CD14-positive monocyte (primary cell): Measurements from ENCODE around the gene MET. TPM values are rescaled to one million over a fixed set of nuclear protein-coding genes. Genes with fewer than 3 reads are reported as not detected.

ENCODE experiments used
- DNase-seq, 3 donors: peaks; one replicate each; pipeline ENCODE4 v3.0.0-alpha.2; 2011 to 2022
- H2AFZ ChIP-seq: 2 replicates; pipeline ENCODE4 v1.6.0; 2012; ENCODE audit warnings: mild to moderate bottlenecking, low read depth, low read length, inconsistent platforms; ENCODE audit not compliant: insufficient read depth, poor library complexity, severe bottlenecking
- H3K27ac ChIP-seq, 2 donors: 1 replicate in 1 of 2; 2 replicates in 1 of 2; pipeline ENCODE4 v1.5.1; 2012 to 2013; ENCODE audit warnings: low read length in 2 of 2, control low read depth in 1 of 2, inconsistent platforms in 1 of 2, low read depth in 1 of 2, mild to moderate bottlenecking in 1 of 2
- H3K27me3 ChIP-seq, 2 donors: one replicate each; pipeline versions ENCODE4 v1.6.0 to v1.6.1; 2011 to 2013; ENCODE audit warnings: low read length in 2 of 2; ENCODE audit not compliant: control insufficient read depth in 2 of 2, insufficient read depth in 2 of 2
- H3K36me3 ChIP-seq, 2 donors: replicated peaks in 1 of 2; 1 replicate in 1 of 2; 2 replicates in 1 of 2; pipeline versions ENCODE4 v1.5.1 to v1.6.1; 2012 to 2013; ENCODE audit warnings: low read length in 2 of 2, control low read depth in 1 of 2, inconsistent platforms in 1 of 2, mild to moderate bottlenecking in 1 of 2; ENCODE audit not compliant: insufficient read depth in 2 of 2, control insufficient read depth in 1 of 2
- H3K4me1 ChIP-seq, 2 donors: 1 replicate in 1 of 2; 2 replicates in 1 of 2; pipeline versions ENCODE4 v1.5.1 to v1.6.1; 2012 to 2013; ENCODE audit warnings: low read length in 2 of 2, control low read depth in 1 of 2, inconsistent platforms in 1 of 2, mild to moderate bottlenecking in 1 of 2, moderate library complexity in 1 of 2; ENCODE audit not compliant: insufficient read depth in 2 of 2, control insufficient read depth in 1 of 2
- H3K4me2 ChIP-seq: replicated peaks from 2 replicates; pipeline ENCODE3; 2012; ENCODE audit warnings: low read length, moderate library complexity, mild to moderate bottlenecking; ENCODE audit not compliant: poor library complexity, severe bottlenecking; ENCODE audit errors: extremely low read depth
- H3K4me3 ChIP-seq, 3 experiments: fragments of 200-600 bp in 1 of 3; sonication (generic) in 1 of 3; replicated peaks in 1 of 3; 1 replicate in 2 of 3; 2 replicates in 1 of 3; pipeline ENCODE4 v1.5.1; 2011 to 2013; ENCODE audit warnings: low read length in 3 of 3, mild to moderate bottlenecking in 3 of 3, control low read depth in 2 of 3, low read depth in 2 of 3, inconsistent platforms in 1 of 3, moderate library complexity in 1 of 3
- H3K79me2 ChIP-seq: 2 replicates; pipeline ENCODE4 v1.6.0; 2012; ENCODE audit warnings: mild to moderate bottlenecking, control low read depth, inconsistent platforms, low read length, moderate library complexity; ENCODE audit not compliant: insufficient read depth
- H3K9ac ChIP-seq: 2 replicates; pipeline ENCODE4 v1.6.0; 2017; ENCODE audit warnings: low read length, mild to moderate bottlenecking; ENCODE audit not compliant: insufficient read depth, poor library complexity, severe bottlenecking
- H3K9me3 ChIP-seq, 2 donors: replicated peaks in 1 of 2; 1 replicate in 1 of 2; 2 replicates in 1 of 2; pipeline versions ENCODE4 v1.5.1 to v1.6.1; 2012 to 2013; ENCODE audit warnings: low read length in 2 of 2, control low read depth in 1 of 2; ENCODE audit not compliant: control insufficient read depth in 1 of 2, insufficient read depth in 1 of 2
- H4K20me1 ChIP-seq: 2 replicates; pipeline ENCODE4 v1.6.0; 2012; ENCODE audit warnings: mild to moderate bottlenecking, low read length, control low read depth, moderate library complexity; ENCODE audit not compliant: insufficient read depth
- H3K27ac Mint-ChIP-seq, 7 donors: one replicate each; pipeline ENCODE4 v1.8.0; 2020; ENCODE audit warnings: mild to moderate bottlenecking in 7 of 7, mixed read lengths in 7 of 7, moderate library complexity in 6 of 7, inconsistent platforms in 2 of 7
- H3K27me3 Mint-ChIP-seq, 3 donors: one replicate each; pipeline ENCODE4 v1.8.0; 2021 to 2022; ENCODE audit warnings: low read depth in 3 of 3, mild to moderate bottlenecking in 3 of 3, mixed read lengths in 3 of 3, moderate library complexity in 3 of 3, inconsistent platforms in 1 of 3
- H3K36me3 Mint-ChIP-seq, 2 donors: one replicate each; pipeline ENCODE4 v1.8.0; 2020; ENCODE audit warnings: mixed read lengths in 2 of 2, inconsistent platforms in 1 of 2, mild to moderate bottlenecking in 1 of 2
- H3K4me1 Mint-ChIP-seq: one replicate; pipeline ENCODE4 v1.8.0; 2020; ENCODE audit warnings: mild to moderate bottlenecking, mixed read lengths
- H3K4me3 Mint-ChIP-seq, 2 donors: one replicate each; pipeline ENCODE4 v1.8.0; 2020; ENCODE audit warnings: mild to moderate bottlenecking in 2 of 2, mixed read lengths in 2 of 2, moderate library complexity in 1 of 2
- H3K9me3 Mint-ChIP-seq, 7 donors: one replicate each; pipeline ENCODE4 v1.8.0; 2020 to 2022; ENCODE audit warnings: mixed read lengths in 7 of 7, mild to moderate bottlenecking in 6 of 7, moderate library complexity in 6 of 7, inconsistent platforms in 2 of 7
- WGBS: methylation state at CpG from one replicate; pipeline ENCODE4 v1.1.5; 2013; ENCODE audit warnings: missing lambda C conversion rate; ENCODE audit not compliant: insufficient coverage; 5-methylcytosine and 5-hydroxymethylcytosine counted together
- intact Hi-C, 2 donors: fragments of 100-400 bp; cut with micrococcal nuclease; formaldehyde crosslinking; loops; one replicate each; pipeline versions ENCODE4 v1.15.0 to v1.15.1; 2023
- polyA plus RNA-seq, 3 donors: library from polyadenylated mRNA; depleted of rRNA in 1 of 3; unstranded in 2 of 3; stranded (reverse) in 1 of 3; fragments of 300-500 nt in 2 of 3; fragments of >200 nt in 1 of 3; fragmentation: Illumina TruSeq in 2 of 3; gene quantifications; 1 replicate in 2 of 3; 2 replicates in 1 of 3; pipeline ENCODE4 v1.2.3, GENCODE V29; 2012 to 2021
- TF ChIP-seq, protein P1 (sequence below): fragments of 200-600 bp; IDR thresholded peaks from one replicate; pipeline ENCODE4 v1.8.0; 2022; ENCODE audit warnings: antibody characterized with exemption, mild to moderate bottlenecking

MET gene
- polyA plus RNA-seq, 3 donors, result not detected

DNA sequence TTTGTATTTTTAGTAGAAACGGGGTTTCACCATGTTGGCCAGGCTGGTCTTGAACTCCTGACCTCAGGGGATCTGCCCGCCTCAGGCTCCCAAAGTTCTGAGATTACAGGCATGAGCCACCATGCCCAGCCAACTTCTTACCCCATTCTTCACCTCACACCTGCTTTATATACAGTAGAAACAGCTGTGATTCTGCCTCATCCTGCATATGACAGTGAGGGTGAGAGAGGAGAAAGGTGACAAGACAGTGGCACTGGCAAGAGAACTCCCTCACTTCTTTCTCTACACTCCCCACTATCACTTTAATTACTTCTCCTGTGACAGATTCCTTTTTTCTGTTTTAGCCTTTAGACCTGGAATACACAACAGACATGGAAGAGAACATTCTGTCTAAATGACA, 128.6 kb downstream of the MET start:
- Mint-ChIP-seq H3K27me3 (peaks cover 0 to 4% (median 1%) of the 10 kb centered on the region in 3 donors), H3K36me3 (no peaks in the 10 kb centered on the region), H3K27ac (peak overlapping the region in 2 of 7 donors; percentile 25 to 43), H3K4me1 (peaks cover 9% of the 10 kb centered on the region), H3K4me3 (no peak overlapping the region), H3K9me3 (no peaks in the 10 kb centered on the region)
- no peaks in the 10 kb centered on the region for H3K9me3 ChIP-seq
- no peak overlapping the region for H3K27ac ChIP-seq
- no peaks in the 10 kb centered on the region for H3K4me1 ChIP-seq
- no peaks in the 10 kb centered on the region for H3K79me2 ChIP-seq
- H2AFZ ChIP-seq, result no peak overlapping the region
- 100% methylated on average over 2 of the region's 2 CpGs for WGBS
- H3K4me3 ChIP-seq, result no peak overlapping the region
- TF ChIP-seq, protein P1, sequence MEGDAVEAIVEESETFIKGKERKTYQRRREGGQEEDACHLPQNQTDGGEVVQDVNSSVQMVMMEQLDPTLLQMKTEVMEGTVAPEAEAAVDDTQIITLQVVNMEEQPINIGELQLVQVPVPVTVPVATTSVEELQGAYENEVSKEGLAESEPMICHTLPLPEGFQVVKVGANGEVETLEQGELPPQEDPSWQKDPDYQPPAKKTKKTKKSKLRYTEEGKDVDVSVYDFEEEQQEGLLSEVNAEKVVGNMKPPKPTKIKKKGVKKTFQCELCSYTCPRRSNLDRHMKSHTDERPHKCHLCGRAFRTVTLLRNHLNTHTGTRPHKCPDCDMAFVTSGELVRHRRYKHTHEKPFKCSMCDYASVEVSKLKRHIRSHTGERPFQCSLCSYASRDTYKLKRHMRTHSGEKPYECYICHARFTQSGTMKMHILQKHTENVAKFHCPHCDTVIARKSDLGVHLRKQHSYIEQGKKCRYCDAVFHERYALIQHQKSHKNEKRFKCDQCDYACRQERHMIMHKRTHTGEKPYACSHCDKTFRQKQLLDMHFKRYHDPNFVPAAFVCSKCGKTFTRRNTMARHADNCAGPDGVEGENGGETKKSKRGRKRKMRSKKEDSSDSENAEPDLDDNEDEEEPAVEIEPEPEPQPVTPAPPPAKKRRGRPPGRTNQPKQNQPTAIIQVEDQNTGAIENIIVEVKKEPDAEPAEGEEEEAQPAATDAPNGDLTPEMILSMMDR, result no peak
- no peak overlapping the region for H3K4me2 ChIP-seq
- no peaks in the 10 kb centered on the region for H4K20me1 ChIP-seq
- intact Hi-C loops, result loop anchor here (5.0 to 10.0 kb wide), 4 partner anchors 126 to 626 kb away; partner anchors contain the start of gene MET (in 2 of the 2)
- H3K9ac ChIP-seq, result no peak overlapping the region
- H3K27me3 ChIP-seq, result no peaks in the 10 kb centered on the region
- no peak for DNase-seq
- no peaks in the 10 kb centered on the region for H3K36me3 ChIP-seq

GRCh38 chr7:116801092-116801710, 129.2 kb downstream of the MET start:
- Histone ChIP-seq H3K4me1 (no peaks in the 10 kb centered on the region), H3K4me3 (no peak overlapping the region), H3K9ac (no peak overlapping the region), H3K36me3 (no peaks in the 10 kb centered on the region), H3K4me2 (no peak overlapping the region), H3K9me3 (no peaks in the 10 kb centered on the region), H2AFZ (no peak overlapping the region), H3K27ac (no peak overlapping the region), H3K27me3 (no peaks in the 10 kb centered on the region), H4K20me1 (no peaks in the 10 kb centered on the region), H3K79me2 (no peaks in the 10 kb centered on the region)
- Mint-ChIP-seq H3K4me3 (no peak overlapping the region), H3K27me3 (peaks cover 0 to 4% (median 1%) of the 10 kb centered on the region in 3 donors), H3K27ac (peak overlapping the region in 1 of 7 donors; percentile 43), H3K9me3 (no peaks in the 10 kb centered on the region), H3K36me3 (no peaks in the 10 kb centered on the region), H3K4me1 (peaks cover 9% of the 10 kb centered on the region)
- no CpG with 5 or more reads among the region's 2 CpGs for WGBS
- TF ChIP-seq, protein P1, result no peak
- intact Hi-C loops, result loop anchor here (5.0 to 10.0 kb wide), 4 partner anchors 126 to 626 kb away; partner anchors contain the start of gene MET (in 2 of the 2)
- peak in 1 of 3 donors; percentile 21 for DNase-seq
